ENCODE measurements around the gene TAS1R2.

Gene TAS1R2

DNA sequence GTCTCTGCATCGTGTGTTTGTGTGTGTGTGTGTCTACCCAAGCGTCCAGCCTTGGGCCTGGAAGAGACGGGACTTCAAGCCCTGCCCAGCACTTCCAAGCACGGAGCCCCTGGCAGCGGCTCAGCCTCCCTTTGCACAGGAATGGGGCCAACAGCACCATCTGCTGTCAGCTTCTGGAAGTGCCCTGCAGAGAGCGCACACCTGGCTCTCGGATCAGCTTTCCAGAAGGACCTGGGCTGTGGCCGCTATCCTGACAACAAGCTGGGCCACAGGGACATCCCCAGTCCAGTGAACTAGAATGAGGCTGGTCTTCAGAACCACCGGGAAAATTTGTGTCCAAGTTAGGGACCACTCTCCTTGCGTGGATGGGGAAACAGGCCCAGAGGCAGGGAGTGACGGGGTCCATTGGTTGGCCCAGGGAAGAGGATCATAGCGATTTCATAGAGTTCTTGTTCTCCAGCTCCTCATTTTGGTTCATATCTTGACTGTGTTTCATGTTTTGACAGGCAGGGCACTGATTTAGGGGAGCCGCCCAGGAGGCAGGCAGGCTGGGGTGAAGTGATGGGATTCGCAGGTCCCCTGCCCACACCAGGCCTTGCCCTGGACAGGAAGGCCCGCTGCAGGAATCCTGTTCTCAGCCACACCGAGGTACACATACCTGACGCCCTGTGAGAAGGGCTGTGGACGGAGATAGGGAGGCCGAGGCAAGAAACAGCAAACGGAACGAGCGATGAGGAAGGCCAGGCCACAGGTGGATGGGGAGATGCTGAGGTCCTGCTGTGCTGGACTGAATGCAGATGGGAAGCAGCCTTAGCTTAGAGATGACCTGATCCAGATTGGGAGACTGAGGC, 38.4 kb downstream of the TAS1R2 start:
- peak; percentile 55 for DNase-seq (ENCODE audit: low read depth)

DNA sequence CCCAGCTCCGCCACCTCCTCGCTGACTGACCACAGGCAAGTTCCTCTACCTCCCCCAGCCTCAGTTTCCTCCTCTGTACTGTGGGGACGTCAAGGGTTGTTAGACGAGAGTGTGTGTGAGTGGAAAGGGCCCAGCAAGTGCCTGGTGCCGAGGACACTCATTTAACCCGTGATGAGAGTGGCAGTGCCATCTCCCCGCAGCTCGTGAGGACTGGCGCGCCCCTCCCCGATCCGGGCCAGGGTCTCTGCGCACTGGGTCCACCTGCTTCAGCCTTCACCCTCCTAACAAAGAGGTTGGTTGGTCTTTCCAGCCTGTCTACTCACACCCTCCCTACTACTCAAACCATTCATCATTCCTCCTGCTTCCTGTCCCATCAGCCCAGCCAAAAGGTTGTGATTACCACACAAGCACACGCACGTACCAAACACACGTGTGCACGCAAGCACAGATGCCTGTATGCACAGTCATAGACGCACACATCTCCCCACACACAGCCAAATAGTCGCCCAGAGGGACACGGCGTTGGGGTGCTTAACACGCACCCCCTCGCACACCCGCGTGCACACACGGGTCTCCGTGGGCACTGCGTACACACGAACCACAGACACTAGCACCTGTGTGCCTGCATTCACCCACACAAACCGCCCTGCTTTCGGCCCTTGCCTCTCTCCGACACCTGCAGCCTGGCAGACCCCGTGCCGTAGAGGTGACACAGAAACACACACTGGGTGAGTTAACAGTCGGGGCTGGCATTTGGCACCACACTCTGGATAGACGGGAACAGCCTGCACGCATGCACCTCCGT, 39.3 kb downstream of the TAS1R2 start:
- DNase-seq (ENCODE audit: low read depth): no peak

DNA sequence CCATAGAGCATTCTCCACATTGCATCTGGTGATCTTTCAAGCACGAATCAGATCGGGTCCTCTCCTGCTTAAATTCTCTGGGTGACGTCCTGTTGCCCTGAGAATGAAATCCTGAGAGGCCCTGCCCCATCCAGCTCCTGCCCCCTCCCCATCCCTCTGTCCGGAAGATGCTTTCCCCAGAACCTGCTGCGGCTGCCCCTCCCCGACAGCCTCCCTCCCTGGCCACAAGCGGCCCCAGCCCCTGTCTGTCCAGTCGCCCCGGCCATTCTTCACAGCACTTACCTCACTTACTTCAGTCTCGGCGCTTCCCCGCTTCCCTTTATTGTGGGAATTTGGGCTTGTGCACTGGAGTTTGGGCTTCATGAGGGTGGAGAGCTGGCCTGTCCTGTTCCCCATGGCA, 40.3 kb downstream of the TAS1R2 start:
- DNase-seq (ENCODE audit: low read depth): no peak

DNA sequence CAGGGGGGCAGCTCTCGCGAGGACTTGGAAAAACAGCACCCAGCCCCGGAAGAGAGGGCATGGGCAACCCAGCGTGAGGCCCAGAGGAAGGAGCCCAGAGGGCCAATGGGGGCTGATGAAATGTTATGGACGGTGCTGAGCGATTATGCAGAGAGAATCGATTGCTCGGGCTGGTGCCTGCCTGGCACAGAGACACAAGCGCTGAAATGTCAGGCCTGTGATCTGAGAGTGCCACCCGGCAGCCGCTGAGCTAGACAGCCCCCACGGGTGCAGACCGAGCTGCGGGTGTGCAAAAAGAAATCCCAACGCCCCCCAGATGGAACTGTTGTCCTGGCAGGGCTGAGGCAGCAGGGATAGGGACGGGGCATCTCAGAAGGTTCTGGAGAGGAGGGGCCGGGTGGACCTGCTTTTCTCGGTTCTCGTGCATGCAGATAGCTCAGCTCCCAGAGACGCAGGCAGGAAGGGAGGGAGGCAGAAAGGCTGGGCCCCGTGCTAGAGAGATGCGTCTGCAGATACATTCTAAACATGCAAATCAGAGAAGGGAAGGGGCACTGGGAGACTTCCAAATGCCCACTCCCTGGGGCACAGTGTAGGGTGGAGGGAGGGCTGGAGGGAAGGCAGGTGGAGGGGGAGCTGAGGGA, 41.5 kb downstream of the TAS1R2 start:
- no peak for DNase-seq (ENCODE audit: low read depth)

DNA sequence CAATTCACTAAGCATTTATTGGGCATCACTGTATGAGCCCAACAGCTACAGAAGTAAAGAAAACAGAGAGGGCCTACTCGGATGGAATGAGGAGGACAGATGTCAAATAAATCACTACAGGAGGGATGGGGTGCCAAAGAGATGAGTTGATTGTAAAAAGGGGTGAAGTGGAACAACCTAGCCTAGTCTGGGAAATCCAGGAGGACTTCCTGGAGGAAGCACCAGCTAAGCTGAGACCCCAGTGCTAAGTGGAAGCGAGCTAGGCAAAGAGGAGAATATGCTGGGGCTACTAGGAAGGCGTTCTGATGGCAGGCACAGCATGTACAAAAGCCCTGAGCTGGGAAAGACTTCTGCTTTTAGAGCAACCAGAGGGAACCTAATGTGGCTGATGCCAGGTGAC, 42.1 kb downstream of the TAS1R2 start:
- DNase-seq (ENCODE audit: low read depth): no peak

DNA sequence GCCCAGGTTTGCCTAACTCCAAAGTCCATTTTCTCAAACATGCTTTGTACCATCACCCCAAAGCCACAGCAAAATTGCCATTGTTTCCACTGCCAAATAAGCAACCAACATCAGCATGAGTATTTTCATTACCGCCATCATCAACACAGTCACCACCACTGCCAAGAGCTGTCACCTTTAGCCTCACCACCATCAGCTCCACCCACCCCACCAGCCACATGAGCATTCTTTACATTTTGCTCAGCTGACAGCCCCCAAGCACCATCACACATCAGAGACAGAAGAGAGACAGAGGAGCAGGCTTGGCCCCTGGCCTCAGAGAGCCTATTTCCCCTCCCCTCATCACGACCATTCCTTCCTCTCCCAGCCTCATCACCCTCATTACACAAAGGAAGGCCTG, 42.7 kb downstream of the TAS1R2 start:
- DNase-seq (ENCODE audit: low read depth): no peak

DNA sequence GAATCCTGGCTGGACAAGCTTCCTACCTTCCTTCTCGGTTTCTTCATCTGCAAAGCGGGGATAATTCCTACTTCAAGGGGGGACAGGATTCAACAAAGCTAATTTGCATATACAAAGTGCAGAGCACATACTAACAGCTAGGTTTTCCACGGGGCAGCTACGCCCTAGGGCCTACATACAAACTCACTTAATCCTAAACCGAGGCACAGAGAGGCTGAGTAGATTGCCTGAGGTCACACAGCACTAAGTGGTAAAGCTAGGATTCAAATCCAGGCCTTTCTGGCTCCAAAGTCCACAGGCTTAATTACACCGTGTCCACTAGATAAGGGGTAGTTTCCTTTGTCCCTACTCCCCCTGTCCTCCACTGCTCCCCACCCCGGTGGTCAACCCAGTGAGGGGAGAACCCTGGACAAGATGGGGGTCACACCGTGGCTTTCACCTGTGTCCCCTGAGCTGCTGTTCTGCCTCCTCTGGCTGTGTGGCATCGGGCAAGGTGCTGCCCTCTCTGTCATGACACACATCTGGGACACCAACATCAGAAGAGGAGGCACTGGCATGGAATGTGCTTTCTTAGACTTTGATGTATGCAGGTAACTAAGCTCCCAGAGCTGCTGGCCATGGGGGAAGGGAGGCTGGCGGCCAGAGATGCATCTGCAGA, 44.5 kb downstream of the TAS1R2 start:
- DNase-seq (ENCODE audit: low read depth): no peak

DNA sequence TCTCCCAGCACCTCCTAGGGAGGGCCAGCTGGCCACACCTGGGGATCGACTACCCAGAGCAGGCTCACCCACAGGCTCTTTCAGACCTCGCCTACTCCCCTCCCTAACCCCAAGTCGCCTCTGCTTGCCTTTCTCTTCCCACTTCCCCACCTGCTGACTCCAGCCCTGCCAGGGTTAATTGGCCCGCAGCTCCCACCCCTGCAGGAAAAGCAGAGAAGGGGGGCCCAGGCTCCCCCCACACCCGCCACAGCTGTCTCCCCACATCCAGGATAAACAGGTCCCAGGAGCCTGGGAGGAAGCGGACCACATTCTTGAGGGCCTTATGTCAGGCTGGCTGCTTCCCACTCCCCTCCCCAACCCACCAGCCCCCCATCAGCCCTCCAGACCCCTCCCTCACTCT, 45.0 kb downstream of the TAS1R2 start:
- DNase-seq (ENCODE audit: low read depth): no peak

DNA sequence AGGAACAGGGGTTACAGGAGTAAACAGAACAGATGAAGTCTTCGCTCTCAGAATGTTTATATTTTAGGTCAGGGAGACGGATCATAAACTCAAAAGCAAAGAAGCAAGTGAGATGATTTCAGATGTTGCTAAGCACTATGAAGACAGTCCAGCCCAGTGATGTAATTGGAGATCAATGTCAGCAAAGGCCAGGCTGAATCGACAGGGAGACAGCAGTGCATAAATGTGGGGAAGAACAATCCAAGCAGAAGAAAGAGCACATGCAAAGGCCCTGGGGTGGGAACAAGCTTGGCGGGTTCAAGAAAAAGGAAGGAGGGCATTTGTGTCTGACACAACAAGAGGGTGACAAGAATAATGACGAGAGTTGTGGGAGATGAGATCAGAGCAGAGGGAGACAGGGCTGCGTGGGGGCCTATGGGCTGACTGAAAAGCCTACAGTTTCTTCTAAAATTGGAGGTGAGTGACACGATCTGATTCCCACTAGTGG, 47.0 kb downstream of the TAS1R2 start:
- DNase-seq (ENCODE audit: low read depth): no peak

DNA sequence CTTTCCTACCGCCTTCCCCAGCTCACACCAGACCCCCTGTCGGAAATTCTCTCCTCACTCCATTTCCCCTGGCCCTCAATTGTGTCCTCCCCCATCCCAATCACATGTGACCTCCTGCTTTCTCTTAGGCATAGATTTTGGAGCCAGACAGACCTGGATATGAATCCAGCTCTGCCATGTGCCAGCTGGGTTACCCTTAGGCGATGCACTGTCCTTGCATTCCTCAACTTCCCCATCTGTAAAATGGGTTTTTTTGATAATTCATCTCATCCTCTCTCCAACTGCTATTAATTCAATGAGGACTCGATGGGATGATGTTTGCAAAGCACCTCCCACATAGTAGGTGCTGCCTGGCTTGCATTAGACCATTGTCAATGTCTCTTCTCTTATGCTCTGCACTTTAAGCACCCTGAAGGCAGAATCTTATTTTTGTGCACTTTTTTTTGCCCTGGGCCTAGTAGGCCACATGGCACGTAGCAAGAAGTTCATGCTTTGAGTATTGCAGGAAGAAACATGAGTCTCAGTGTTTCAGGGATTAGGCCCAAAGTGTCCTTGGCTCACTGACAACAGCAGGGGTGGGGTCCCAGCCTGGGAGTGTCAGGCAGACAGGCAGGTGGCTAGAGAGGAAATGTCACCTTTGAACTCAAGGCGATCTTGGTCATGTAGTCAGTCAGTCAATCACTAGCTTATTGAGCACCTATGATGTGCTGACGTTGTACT, 47.6 kb downstream of the TAS1R2 start:
- DNase-seq (ENCODE audit: low read depth): no peak

DNA sequence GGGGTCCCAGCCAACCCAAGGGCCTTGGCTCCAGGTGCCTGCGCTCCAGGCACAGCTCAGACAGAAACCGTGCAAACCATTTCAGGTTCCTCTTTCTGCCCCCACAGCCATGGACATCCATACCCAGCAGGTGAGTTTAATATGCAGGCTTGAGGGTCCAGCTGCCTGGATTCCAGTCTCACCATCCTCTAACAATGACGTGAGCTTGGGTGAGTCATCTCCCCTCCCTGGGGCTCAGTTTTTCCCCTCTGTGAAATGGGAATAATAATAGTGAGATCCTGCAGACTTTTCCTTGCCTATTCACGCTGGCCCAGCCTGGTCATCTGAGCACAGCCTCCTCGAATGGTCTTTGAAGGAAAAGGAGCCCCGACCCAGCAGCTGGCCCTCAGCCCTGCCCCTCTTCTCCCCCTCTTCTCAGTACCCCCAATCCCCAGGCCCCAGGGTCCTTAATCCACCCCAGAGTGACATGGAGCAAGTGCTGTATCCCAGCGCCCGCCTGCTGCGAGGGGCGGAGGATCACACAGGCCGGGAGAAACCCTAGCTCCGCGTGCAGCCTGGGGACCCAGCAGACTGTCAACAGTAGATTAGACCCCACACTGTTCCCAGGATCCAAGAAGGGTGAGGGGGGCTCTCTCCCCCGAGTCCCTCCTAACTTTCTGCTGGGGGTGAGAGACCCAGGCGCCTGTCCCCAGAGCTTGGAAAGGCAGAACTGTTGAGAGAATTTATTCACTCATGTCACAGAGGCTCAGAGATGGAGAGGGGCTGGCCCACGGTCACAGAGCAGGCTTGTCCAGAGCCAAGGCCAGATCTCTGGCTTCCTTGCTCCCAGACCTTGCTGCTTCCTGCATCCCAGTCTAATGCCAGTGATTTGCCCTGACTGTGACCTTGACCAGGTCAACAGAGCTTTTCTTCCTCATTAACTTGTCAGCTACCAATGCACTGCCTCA, 49.2 kb downstream of the TAS1R2 start:
- no peak for DNase-seq (ENCODE audit: low read depth)

DNA sequence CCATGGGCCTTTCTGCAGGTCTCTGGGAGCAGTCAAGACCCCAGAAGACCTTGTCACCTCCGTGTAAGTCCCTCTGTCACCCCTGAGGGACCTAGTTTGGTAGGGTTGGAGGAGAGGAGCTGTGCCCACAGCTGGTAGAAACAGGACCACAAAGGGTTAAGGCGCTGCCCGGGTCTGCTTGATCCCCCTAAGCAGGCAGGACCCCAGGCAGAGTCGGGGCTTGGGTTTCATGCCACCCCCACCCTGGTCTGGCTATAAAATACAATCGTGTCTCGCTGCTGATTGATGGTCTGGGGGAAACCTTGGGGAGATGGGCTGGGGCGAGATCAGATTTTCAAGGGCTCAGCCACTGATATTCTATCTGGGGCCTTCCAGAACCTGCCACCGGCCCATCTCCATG, 50.9 kb downstream of the TAS1R2 start:
- DNase-seq (ENCODE audit: low read depth): no peak

DNA sequence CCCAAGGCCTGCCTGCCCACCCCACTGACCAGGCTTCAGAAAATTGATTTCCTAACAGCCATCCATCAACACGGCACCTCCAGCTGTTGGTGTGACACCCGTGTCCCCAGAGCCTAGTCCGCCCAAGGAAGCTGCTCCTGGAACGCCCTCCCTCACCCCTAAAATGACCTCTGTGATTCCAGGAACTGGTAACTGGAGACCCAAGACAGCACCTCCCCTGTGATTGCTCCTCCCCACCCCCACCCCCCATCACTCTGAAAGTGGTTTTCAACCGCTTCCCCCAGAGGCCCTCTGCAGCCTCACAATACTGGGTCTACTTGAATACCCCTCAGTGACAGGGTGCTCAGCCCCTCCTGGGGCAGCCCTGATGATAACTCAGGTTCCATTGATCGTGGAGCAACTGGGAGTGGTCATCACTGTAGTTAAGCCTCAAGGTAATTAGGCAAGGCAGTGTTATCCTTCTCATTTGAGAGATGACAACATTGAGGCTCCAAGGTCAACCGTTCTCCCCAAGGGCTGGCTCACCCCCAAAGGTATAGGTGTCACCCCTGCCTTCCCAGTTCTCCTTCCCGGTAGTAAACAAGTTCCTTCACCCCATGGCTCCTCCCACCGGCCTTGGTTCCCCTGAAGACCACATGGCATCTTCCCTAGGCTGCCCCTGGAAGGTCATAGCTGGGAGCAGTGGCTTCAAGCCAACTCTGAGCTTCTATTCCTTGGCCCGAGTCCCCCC, 52.0 kb downstream of the TAS1R2 start:
- DNase-seq (ENCODE audit: low read depth): no peak

DNA sequence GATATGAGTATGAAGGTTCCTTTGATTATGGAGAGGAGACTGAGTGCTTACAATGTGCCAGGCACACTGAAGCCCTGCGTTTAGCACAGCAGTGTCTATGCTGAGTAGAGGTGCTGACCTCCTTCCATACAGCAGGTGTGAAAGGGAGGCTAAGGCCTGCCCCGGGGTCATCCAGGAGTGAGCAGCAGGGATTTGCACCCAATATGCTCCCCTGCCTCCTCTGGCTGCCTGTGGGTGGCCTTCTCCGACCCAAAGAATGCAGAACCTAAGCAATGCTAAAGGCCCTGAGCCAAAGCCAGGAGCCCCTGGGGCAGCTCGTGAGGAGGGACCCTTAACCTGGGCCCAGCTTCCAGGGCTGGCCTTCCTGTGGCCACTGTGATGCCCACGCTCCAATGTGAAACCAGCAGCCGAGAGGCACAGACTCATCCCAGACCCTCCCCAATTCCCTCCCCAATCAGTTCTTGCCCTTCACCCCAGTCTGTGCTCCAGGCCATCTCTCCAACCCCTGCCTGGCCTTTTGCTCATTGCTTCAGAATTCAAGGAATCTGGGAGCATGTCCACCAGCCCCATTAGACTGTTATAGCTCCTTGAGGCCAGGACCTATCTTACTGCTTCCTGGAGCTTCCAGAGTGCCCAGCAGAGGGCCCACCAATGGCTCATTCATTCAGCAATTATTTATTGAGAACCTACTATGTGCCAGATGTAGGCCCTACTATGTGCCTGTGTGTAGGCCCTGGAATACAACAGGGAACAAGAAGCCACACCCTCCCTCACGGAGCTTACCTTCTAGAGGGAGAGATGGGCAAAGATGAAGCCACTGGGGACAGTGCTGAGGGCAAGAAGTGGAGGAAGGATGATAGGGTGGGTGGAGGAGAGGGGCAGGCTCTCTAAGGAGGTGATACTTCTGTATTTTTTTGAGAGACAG, 53.3 kb downstream of the TAS1R2 start:
- no peak for DNase-seq (ENCODE audit: low read depth)

DNA sequence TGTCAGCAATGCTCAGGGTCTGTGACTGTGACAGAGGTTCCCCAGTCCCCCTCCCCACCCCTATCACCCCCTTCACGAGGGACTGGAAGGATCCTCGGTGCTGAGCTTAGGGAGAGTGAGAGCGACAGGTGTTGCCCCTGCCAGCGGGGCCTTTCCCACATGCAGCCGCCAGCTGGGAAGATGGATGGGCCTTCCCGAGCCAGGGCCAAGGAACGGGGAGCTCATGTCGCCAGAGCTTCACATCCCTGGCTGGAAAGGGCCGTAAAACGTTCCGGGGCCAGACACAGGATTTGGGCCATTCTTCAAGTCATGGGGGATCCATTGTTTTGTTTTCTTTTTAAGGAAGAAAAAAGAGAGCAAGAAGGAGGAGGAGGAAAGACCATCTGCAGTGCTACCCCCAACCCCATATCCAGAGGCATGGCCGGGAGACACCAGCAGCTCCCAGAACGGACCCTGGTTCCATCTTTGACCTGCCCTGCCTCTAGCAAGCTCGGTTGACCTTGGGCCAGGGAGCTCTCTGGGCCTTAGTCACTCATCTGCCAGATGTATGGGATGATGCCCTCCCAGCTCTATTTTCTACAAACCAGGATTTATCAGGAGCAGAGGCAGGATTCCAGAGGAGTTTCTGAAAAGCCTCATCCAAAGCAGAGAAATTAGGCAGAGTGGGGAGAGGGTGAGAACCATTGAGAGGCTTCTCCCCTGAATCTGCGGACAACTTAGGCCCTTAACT, 54.1 kb downstream of the TAS1R2 start:
- no peak for DNase-seq (ENCODE audit: low read depth)

DNA sequence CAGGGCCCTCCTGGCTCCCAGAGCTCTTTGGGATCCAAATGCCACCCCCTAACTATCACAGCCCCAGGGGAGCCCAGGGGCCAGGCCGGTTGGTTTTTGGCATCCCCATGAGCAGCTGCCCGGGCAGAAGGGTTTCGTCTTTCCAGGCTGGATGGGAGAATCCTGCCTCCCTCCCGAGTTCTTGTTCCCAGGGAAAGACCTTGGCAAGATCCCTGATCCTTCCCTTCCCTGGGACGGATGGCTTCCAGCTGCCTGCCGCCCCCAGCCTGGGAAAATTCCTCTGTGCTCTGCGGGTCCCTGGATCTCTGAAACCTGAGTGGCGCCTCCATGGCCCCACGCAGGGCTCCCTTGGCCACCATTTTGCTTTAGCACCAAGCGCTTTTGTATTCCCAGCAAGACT, 55.6 kb downstream of the TAS1R2 start:
- DNase-seq (ENCODE audit: low read depth): no peak

DNA sequence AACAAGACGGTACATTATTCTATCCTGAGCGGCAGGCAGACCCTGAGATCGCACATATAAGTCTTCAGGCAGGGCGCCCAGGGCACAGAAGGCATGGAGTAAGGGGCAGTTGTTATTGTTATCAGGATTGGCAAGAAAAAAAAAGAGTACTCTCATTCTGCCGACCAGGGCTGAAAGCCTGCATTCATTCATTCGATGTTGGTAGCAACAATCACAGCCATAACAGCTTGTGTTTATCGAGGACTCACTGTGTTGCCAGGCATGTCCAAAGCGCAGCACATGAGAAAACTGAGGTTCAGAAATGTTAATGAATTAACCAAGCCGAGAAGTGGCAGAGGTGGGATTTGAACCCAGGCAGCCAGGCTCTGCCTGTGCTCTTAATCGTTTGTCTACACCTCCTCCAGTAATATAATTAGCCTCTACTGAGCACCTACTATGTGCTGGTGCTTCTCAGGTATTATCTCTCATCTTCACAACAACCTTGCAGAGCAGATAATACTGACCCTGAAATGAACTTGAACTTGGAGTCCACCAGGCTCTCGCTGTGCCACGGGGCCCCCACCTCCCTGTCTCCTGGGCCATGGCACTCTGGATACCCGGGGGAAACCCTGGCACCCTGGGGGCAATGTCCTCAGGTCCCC, 56.2 kb downstream of the TAS1R2 start:
- DNase-seq (ENCODE audit: low read depth): no peak
